HepG2 (cell line): Measurements from ENCODE around the gene AGRN. TPM values are rescaled to one million over a fixed set of nuclear protein-coding genes. Genes with fewer than 3 reads are reported as not detected.

Experiments used
- ATF5 ChIP-seq: sonication (generic); formaldehyde crosslinking; IDR thresholded peaks from 2 replicates; pipeline ENCODE4 v1.4.0; 2020; ENCODE audit warnings: mild to moderate bottlenecking, low read depth, missing genetic modification reagents
- E2F2 ChIP-seq: sonication (generic); formaldehyde crosslinking; IDR thresholded peaks from 2 replicates; pipeline ENCODE4 v1.4.0; 2020; ENCODE audit warnings: missing genetic modification reagents, borderline replicate concordance
- EEA1 ChIP-seq: sonication (generic); formaldehyde crosslinking; IDR thresholded peaks from 2 replicates; pipeline ENCODE4 v1.5.1; 2020; ENCODE audit warnings: mild to moderate bottlenecking, missing genetic modification reagents, borderline replicate concordance
- EZH2 ChIP-seq: conservative IDR thresholded peaks from 2 replicates; pipeline ENCODE4 v1.6.1; 2012; ENCODE audit warnings: mild to moderate bottlenecking, low read depth, low read length, moderate library complexity
- IKZF5 ChIP-seq: IDR thresholded peaks from 2 replicates; pipeline ENCODE4 v1.6.1; 2018; ENCODE audit warnings: missing genetic modification reagents, mild to moderate bottlenecking, missing compliant biosample characterization
- RAD21 ChIP-seq: fragments of 450-650 bp; formaldehyde crosslinking; IDR thresholded peaks from 2 replicates; pipeline ENCODE4 v1.5.0; 2020; ENCODE audit warnings: mild to moderate bottlenecking
- RORA ChIP-seq: sonication (generic); formaldehyde crosslinking; IDR thresholded peaks from 2 replicates; pipeline ENCODE4 v1.5.0; 2020; ENCODE audit warnings: mild to moderate bottlenecking, missing genetic modification reagents, moderate library complexity
- SRSF9 ChIP-seq: fragments of 200-400 bp; formaldehyde crosslinking; IDR thresholded peaks from 2 replicates; pipeline ENCODE4 v1.6.1; 2018; ENCODE audit warnings: borderline replicate concordance, mild to moderate bottlenecking, low read depth, low read length; ENCODE audit not compliant: insufficient read depth, poor library complexity, severe bottlenecking
- TBP ChIP-seq: sonication (generic); formaldehyde crosslinking; IDR thresholded peaks from 2 replicates; pipeline ENCODE4 v1.5.0; 2020; ENCODE audit warnings: missing genetic modification reagents
- TCF7L2 ChIP-seq: IDR thresholded peaks from 2 replicates; pipeline ENCODE4 v1.6.1; 2011; ENCODE audit warnings: mild to moderate bottlenecking, low read depth, low read length, moderate library complexity
- TFE3 ChIP-seq: IDR thresholded peaks from 2 replicates; pipeline ENCODE4 v1.6.1; 2016
- YEATS4 ChIP-seq: sonication (generic); formaldehyde crosslinking; IDR thresholded peaks from 2 replicates; pipeline ENCODE4 v1.4.0; 2020; ENCODE audit warnings: missing genetic modification reagents, borderline replicate concordance
- ZBTB39 ChIP-seq: sonication (generic); formaldehyde crosslinking; IDR thresholded peaks from 2 replicates; pipeline ENCODE4 v1.5.0; 2020; ENCODE audit warnings: missing genetic modification reagents
- ZBTB42 ChIP-seq: sonication (generic); formaldehyde crosslinking; IDR thresholded peaks from 2 replicates; pipeline ENCODE4 v1.5.0; 2020; ENCODE audit warnings: mild to moderate bottlenecking, missing genetic modification reagents
- ZIK1 ChIP-seq: sonication (generic); formaldehyde crosslinking; IDR thresholded peaks from 2 replicates; pipeline ENCODE4 v1.5.0; 2020; ENCODE audit warnings: mild to moderate bottlenecking, low read depth, missing genetic modification reagents, borderline replicate concordance
- ZNF205 ChIP-seq: IDR thresholded peaks from 2 replicates; pipeline ENCODE4 v1.6.1; 2018; ENCODE audit warnings: missing biosample characterization, missing genetic modification reagents
- ZNF296 ChIP-seq: sonication (generic); formaldehyde crosslinking; conservative IDR thresholded peaks from 2 replicates; pipeline ENCODE4 v1.5.0; 2020; ENCODE audit warnings: mild to moderate bottlenecking, missing genetic modification reagents
- ZNF317 ChIP-seq: sonication (generic); formaldehyde crosslinking; IDR thresholded peaks from 2 replicates; pipeline ENCODE4 v1.5.0; 2020; ENCODE audit warnings: mild to moderate bottlenecking, missing genetic modification reagents
- ZNF557 ChIP-seq: sonication (generic); formaldehyde crosslinking; IDR thresholded peaks from 2 replicates; pipeline ENCODE4 v1.4.0; 2020; ENCODE audit warnings: missing genetic modification reagents
- ZNF562 ChIP-seq: sonication (generic); formaldehyde crosslinking; IDR thresholded peaks from 2 replicates; pipeline ENCODE4 v1.8.0; 2022; ENCODE audit warnings: missing genetic modification reagents, borderline replicate concordance
- ZNF713 ChIP-seq: sonication (generic); formaldehyde crosslinking; IDR thresholded peaks from 2 replicates; pipeline ENCODE4 v1.4.0; 2020; ENCODE audit warnings: mild to moderate bottlenecking, missing genetic modification reagents
- ZSCAN25 ChIP-seq: sonication (generic); formaldehyde crosslinking; IDR thresholded peaks from 2 replicates; pipeline ENCODE4 v1.8.0; 2022; ENCODE audit warnings: mild to moderate bottlenecking, missing genetic modification reagents
- polyA plus RNA-seq, 8 experiments: library from polyadenylated mRNA; depleted of rRNA in 3 of 8; stranded (reverse) in 7 of 8; unstranded in 1 of 8; fragments of >200 nt; fragmentation: Illumina TruSeq in 4 of 8; extraction: Trizol in 4 of 8; gene quantifications; 2 replicates each; pipeline versions ENCODE4 v1.2.1 to v1.2.3, GENCODE V29; 2011 to 2016; ENCODE audit warnings: low read depth in 4 of 8, missing spikeins in 1 of 8, mixed read lengths in 1 of 8; ENCODE audit not compliant: insufficient read depth in 1 of 8
- total RNA-seq, 5 experiments: library from RNA; depleted of rRNA; stranded (reverse); fragments of >200 nt; fragmentation: Illumina TruSeq; extraction: Trizol; gene quantifications; 2 replicates each; pipeline ENCODE4 v1.2.3, GENCODE V29; 2016; ENCODE audit warnings: low read depth in 1 of 5

The AGRN gene
- total and polyA plus RNA-seq, 2 of the 13 experiments (the other 11 are each of a cell fraction or from before 2014, with no cell fraction given) = 29.8 to 65.2 TPM

- TF ChIP-seq ZNF296 (CRISPR knock-in tag) (no peak), YEATS4 (CRISPR knock-in tag) (no peak), ZBTB42 (CRISPR knock-in tag) (no peak), SRSF9 (no peak), ZSCAN25 (no peak), TBP (CRISPR knock-in tag) (no peak), RAD21 (CRISPR knock-in tag) (peak; percentile 74), TCF7L2 (no peak), IKZF5 (no peak), ZIK1 (no peak), ZNF562 (no peak), ATF5 (no peak), ZNF557 (no peak), ZNF317 (CRISPR knock-in tag) (no peak), RORA (no peak), E2F2 (CRISPR knock-in tag) (no peak), EZH2 (no peak), ZNF713 (no peak), TFE3 (no peak), EEA1 (no peak), ZBTB39 (no peak), ZNF205 (CRISPR knock-in tag) (no peak)
Observed at GRCh38 chr1:983798-984475, 36.0 kb upstream of the AGRN start (continued).
